SK-N-SH (cell line): ENCODE measurements around the gene CPN1. TPM values are rescaled to one million over a fixed set of nuclear protein-coding genes. Genes with fewer than 3 reads are reported as not detected.

ENCODE experiments used
- CTCF ChIA-PET: fragments of 300-600, 350-600 bp; formaldehyde crosslinking; extraction: SDS; loops from one replicate; lab custom pipeline; 2021; lab: Yijun Ruan, JAX
- POLR2A ChIA-PET: fragments of 350-600 bp; sonication (Branson Sonifier 250); formaldehyde crosslinking; extraction: SDS; loops from one replicate; lab custom pipeline; 2020; ENCODE audit warnings: antibody characterized with exemption, inconsistent platforms; lab: Yijun Ruan, JAX
- DNase-seq: peaks from one replicate; pipeline ENCODE4 v3.0.0; 2012
- H2AFZ ChIP-seq: fragments of 200-600 bp; sonication (generic); 2 replicates; pipeline ENCODE4 v1.8.1; 2016; ENCODE audit warnings: antibody characterized with exemption, mild to moderate bottlenecking, low read depth
- H3F3A ChIP-seq: fragments of 200-600 bp; sonication (generic); replicated peaks from 2 replicates; pipeline ENCODE3; 2016; ENCODE audit warnings: antibody characterized with exemption, mild to moderate bottlenecking; ENCODE audit not compliant: insufficient read depth
- H3K27ac ChIP-seq, 2 experiments: fragments of 200-500 bp in 1 of 2; fragments of 200-600 bp in 1 of 2; sonication (Bioruptor generic) in 1 of 2; sonication (generic), shearing (Covaris generic) in 1 of 2; 2 replicates each; pipeline versions ENCODE4 v1.5.1 to v1.6.1; 2014 to 2016; ENCODE audit warnings: low read depth in 2 of 2, inconsistent platforms in 1 of 2, low read length in 1 of 2, mild to moderate bottlenecking in 1 of 2, mixed read lengths in 1 of 2
- H3K27me3 ChIP-seq: fragments of 200-600 bp; sonication (generic), shearing (Covaris generic); 2 replicates; pipeline ENCODE4 v1.6.1; 2016; ENCODE audit warnings: mixed run types; ENCODE audit not compliant: insufficient read depth
- H3K36me3 ChIP-seq, 2 experiments: fragments of 200-500 bp in 1 of 2; fragments of 200-600 bp in 1 of 2; sonication (Bioruptor generic) in 1 of 2; sonication (generic) in 1 of 2; replicated peaks in 1 of 2; 2 replicates each; pipeline versions ENCODE3 to v1.5.1; 2014 to 2016; ENCODE audit warnings: low read length in 1 of 2, mild to moderate bottlenecking in 1 of 2; ENCODE audit not compliant: insufficient read depth in 2 of 2, control insufficient read depth in 1 of 2
- H3K4me1 ChIP-seq, 2 experiments: fragments of 200-500 bp in 1 of 2; fragments of 200-600 bp in 1 of 2; sonication (Bioruptor generic) in 1 of 2; sonication (generic), shearing (Covaris generic) in 1 of 2; 2 replicates each; pipeline versions ENCODE4 v1.5.1 to v1.6.1; 2014 to 2016; ENCODE audit warnings: low read depth in 1 of 2, low read length in 1 of 2, mixed run types in 1 of 2; ENCODE audit not compliant: insufficient read depth in 2 of 2, control insufficient read depth in 1 of 2
- H3K4me2 ChIP-seq: fragments of 200-600 bp; sonication (generic), shearing (Covaris generic); 2 replicates; pipeline ENCODE4 v1.6.1; 2017; ENCODE audit warnings: mixed run types
- H3K4me3 ChIP-seq, 2 experiments: fragments of 200-500 bp in 1 of 2; fragments of 200-600 bp in 1 of 2; sonication (Bioruptor generic) in 1 of 2; sonication (generic), shearing (Covaris generic) in 1 of 2; 2 replicates each; pipeline versions ENCODE4 v1.5.1 to v1.8.1; 2014 to 2016; ENCODE audit warnings: low read depth in 2 of 2, inconsistent platforms in 1 of 2, low read length in 1 of 2, mild to moderate bottlenecking in 1 of 2, mixed read lengths in 1 of 2, moderate library complexity in 1 of 2
- H3K79me2 ChIP-seq: fragments of 200-600 bp; sonication (generic); 2 replicates; pipeline ENCODE4 v1.8.1; 2017; ENCODE audit warnings: mild to moderate bottlenecking; ENCODE audit not compliant: insufficient read depth
- H3K9ac ChIP-seq: fragments of 200-600 bp; sonication (generic); 2 replicates; pipeline ENCODE4 v1.6.1; 2017; ENCODE audit warnings: mixed run types
- H3K9me2 ChIP-seq: fragments of 200-600 bp; sonication (generic); 2 replicates; pipeline ENCODE4 v1.6.1; 2017; ENCODE audit warnings: mixed run types
- H3K9me3 ChIP-seq: fragments of 200-600 bp; sonication (generic); 2 replicates; pipeline ENCODE4 v1.6.1; 2017; ENCODE audit warnings: mixed run types, mild to moderate bottlenecking, moderate library complexity
- H4K20me1 ChIP-seq: fragments of 200-600 bp; sonication (generic); 2 replicates; pipeline ENCODE4 v1.6.1; 2017; ENCODE audit warnings: mild to moderate bottlenecking, mixed run types; ENCODE audit not compliant: insufficient read depth
- CHD2 ChIP-seq: fragments of 150-350 bp; IDR thresholded peaks from 2 replicates; pipeline ENCODE4 v1.6.1; 2018; ENCODE audit warnings: low read length; ENCODE audit not compliant: partially characterized antibody
- CTCF ChIP-seq: fragments of 200-600 bp; sonication (generic); IDR thresholded peaks from 2 replicates; pipeline ENCODE4 v1.6.1; 2017; ENCODE audit warnings: antibody characterized with exemption, mild to moderate bottlenecking, moderate library complexity
- EZH2phosphoT487 ChIP-seq: fragments of 200-600 bp; sonication (generic); IDR thresholded peaks from 2 replicates; pipeline ENCODE4 v1.6.1; 2017; ENCODE audit warnings: low read depth, mixed run types, mild to moderate bottlenecking, antibody characterized with exemption, moderate library complexity, borderline replicate concordance
- FOSL2 ChIP-seq: IDR thresholded peaks from 2 replicates; pipeline ENCODE4 v1.4.0; 2012; ENCODE audit warnings: low read depth, mild to moderate bottlenecking, moderate library complexity, borderline replicate concordance
- IRF3 ChIP-seq: fragments of 150-350 bp; IDR thresholded peaks from 2 replicates; pipeline ENCODE4 v1.6.1; 2016; ENCODE audit warnings: mild to moderate bottlenecking, low read depth, low read length
- MAX ChIP-seq: IDR thresholded peaks from 2 replicates; pipeline ENCODE4 v1.4.0; 2012; ENCODE audit warnings: low read depth
- MEF2A ChIP-seq: IDR thresholded peaks from 2 replicates; pipeline ENCODE4 v1.4.0; 2012; ENCODE audit warnings: low read depth, borderline replicate concordance
- MXI1 ChIP-seq: IDR thresholded peaks from 2 replicates; pipeline ENCODE4 v1.6.1; 2012; ENCODE audit warnings: mild to moderate bottlenecking, low read depth, low read length, improper control_type of control experiment
- RAD21 ChIP-seq: IDR thresholded peaks from 2 replicates; pipeline ENCODE4 v1.6.1; 2012; ENCODE audit warnings: mild to moderate bottlenecking, low read length
- SIN3A ChIP-seq: IDR thresholded peaks from 2 replicates; pipeline ENCODE4 v1.6.1; 2012; ENCODE audit warnings: low read depth, mild to moderate bottlenecking, low read length, moderate library complexity, borderline replicate concordance
- SMC3 ChIP-seq: IDR thresholded peaks from 2 replicates; pipeline ENCODE4 v1.6.1; 2012; ENCODE audit warnings: low read depth, low read length, improper control_type of control experiment
- WGBS: methylation state at CpG from one replicate; pipeline ENCODE4 v1.1.6; 2017; ENCODE audit warnings: low lambda C conversion rate; 5-methylcytosine and 5-hydroxymethylcytosine counted together
- polyA plus RNA-seq, 3 experiments: library from polyadenylated mRNA; depleted of rRNA; stranded (reverse); fragments of >200 nt; gene quantifications; 2 replicates each; pipeline ENCODE4 v1.2.3, GENCODE V29; 2012
- TF ChIP-seq, protein P1 (sequence below): IDR thresholded peaks from 2 replicates; pipeline ENCODE4 v1.6.1; 2012; ENCODE audit warnings: mild to moderate bottlenecking, low read depth, low read length, moderate library complexity
- TF ChIP-seq, protein P2 (sequence below): fragments of 150-350 bp; IDR thresholded peaks from 2 replicates; pipeline ENCODE4 v1.6.1; 2017; ENCODE audit warnings: antibody characterized with exemption, low read length, low read depth, borderline replicate concordance

The CPN1 gene
- polyA plus RNA-seq, 1 of the 3 experiments (the other 2 are of a cell fraction), result not detected

- H4K20me1 ChIP-seq, result no peaks in the 10 kb centered on the region
- H3K4me1 ChIP-seq, result no peaks in the 10 kb centered on the region
- H3K4me3 ChIP-seq, result no peak overlapping the region
- no peaks in the 10 kb centered on the region for H3K9me3 ChIP-seq
- H3K9me2 ChIP-seq, result no peaks in the 10 kb centered on the region
- H3K79me2 ChIP-seq, result no peaks in the 10 kb centered on the region
- H3K27me3 ChIP-seq, result no peaks in the 10 kb centered on the region
- no peak for DNase-seq
- WGBS, result 67% methylated on average over 1 of the region's 1 CpG
- no peak overlapping the region for H3K27ac ChIP-seq
- ChIA-PET POLR2A (no interaction called here), CTCF (interaction anchor here (1.2 to 1.9 kb wide), 3 partner anchors 12 to 188 kb away, joined by 4 to 8 read pairs (median 8); no protein-coding TSS in a partner anchor)
- no peak overlapping the region for H2AFZ ChIP-seq
- no peak overlapping the region for H3K9ac ChIP-seq
- TF ChIP-seq MXI1, result no peak
- no peak for TF ChIP-seq RAD21
- TF ChIP-seq, protein P1, sequence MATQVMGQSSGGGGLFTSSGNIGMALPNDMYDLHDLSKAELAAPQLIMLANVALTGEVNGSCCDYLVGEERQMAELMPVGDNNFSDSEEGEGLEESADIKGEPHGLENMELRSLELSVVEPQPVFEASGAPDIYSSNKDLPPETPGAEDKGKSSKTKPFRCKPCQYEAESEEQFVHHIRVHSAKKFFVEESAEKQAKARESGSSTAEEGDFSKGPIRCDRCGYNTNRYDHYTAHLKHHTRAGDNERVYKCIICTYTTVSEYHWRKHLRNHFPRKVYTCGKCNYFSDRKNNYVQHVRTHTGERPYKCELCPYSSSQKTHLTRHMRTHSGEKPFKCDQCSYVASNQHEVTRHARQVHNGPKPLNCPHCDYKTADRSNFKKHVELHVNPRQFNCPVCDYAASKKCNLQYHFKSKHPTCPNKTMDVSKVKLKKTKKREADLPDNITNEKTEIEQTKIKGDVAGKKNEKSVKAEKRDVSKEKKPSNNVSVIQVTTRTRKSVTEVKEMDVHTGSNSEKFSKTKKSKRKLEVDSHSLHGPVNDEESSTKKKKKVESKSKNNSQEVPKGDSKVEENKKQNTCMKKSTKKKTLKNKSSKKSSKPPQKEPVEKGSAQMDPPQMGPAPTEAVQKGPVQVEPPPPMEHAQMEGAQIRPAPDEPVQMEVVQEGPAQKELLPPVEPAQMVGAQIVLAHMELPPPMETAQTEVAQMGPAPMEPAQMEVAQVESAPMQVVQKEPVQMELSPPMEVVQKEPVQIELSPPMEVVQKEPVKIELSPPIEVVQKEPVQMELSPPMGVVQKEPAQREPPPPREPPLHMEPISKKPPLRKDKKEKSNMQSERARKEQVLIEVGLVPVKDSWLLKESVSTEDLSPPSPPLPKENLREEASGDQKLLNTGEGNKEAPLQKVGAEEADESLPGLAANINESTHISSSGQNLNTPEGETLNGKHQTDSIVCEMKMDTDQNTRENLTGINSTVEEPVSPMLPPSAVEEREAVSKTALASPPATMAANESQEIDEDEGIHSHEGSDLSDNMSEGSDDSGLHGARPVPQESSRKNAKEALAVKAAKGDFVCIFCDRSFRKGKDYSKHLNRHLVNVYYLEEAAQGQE, result no peak
- no peak for TF ChIP-seq MEF2A
- TF ChIP-seq CHD2, result no peak
- TF ChIP-seq, all 33 proteins: peak for 0
- no peaks in the 10 kb centered on the region for H3F3A ChIP-seq
- no peak overlapping the region for H3K4me2 ChIP-seq
- H3K36me3 ChIP-seq, result no peaks in the 10 kb centered on the region
These were observed 47.8 kb downstream of the CPN1 start for GRCh38 chr10:100033766-100034418.

- Histone ChIP-seq H3K79me2 (no peaks in the 10 kb centered on the region), H3F3A (no peaks in the 10 kb centered on the region), H3K4me1 (peaks cover 0 to 4% of the 10 kb centered on the region in 2 experiments; a peak in 1 of 4 replicates), H4K20me1 (no peaks in the 10 kb centered on the region), H3K4me2 (no peak overlapping the region), H3K27ac (no peak overlapping the region), H2AFZ (no peak overlapping the region), H3K36me3 (no peaks in the 10 kb centered on the region), H3K4me3 (no peak overlapping the region), H3K9me2 (no peaks in the 10 kb centered on the region), H3K27me3 (no peaks in the 10 kb centered on the region), H3K9ac (no peak overlapping the region), H3K9me3 (no peaks in the 10 kb centered on the region)
- WGBS, result 93% methylated on average over 1 of the region's 1 CpG
- POLR2A ChIA-PET, result interaction anchor here (0.7 to 0.8 kb wide), 2 partner anchors 13 to 20 kb away, joined by 3 read pairs; no protein-coding TSS in a partner anchor
- CTCF ChIA-PET, result no interaction called here
- DNase-seq, result no peak
- no peak for TF ChIP-seq EZH2phosphoT487
- TF ChIP-seq CTCF, result no peak
- TF ChIP-seq IRF3, result no peak
- TF ChIP-seq FOSL2, result no peak
- TF ChIP-seq MAX, result no peak
- TF ChIP-seq, protein P2, sequence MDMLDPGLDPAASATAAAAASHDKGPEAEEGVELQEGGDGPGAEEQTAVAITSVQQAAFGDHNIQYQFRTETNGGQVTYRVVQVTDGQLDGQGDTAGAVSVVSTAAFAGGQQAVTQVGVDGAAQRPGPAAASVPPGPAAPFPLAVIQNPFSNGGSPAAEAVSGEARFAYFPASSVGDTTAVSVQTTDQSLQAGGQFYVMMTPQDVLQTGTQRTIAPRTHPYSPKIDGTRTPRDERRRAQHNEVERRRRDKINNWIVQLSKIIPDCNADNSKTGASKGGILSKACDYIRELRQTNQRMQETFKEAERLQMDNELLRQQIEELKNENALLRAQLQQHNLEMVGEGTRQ, result no peak
- no peak for TF ChIP-seq SMC3
- no peak for TF ChIP-seq SIN3A
These were observed 54.3 kb downstream of the CPN1 start for GRCh38 chr10:100027416-100027815.
